ENCODE data around the gene CRB2.

Gene CRB2

DNA sequence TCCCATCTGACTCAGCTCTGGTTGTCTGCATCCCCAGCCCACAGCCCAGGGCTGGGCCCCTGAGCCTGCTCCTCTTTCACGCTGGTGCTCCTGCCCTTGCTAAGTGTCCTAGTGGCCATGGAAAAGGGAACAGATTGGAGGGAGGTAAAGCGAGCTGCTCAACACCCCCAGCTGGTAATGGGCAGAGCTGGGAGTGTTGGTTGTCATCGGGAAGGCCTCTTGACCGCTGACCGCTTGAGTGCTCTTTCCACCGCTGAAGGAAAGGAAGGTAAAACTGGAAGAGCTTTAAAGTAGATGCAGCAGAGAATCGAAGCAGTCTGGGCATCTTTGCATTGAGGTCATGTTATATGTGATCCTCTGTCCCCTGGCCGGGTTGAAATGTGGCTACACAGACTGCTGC lies 60.2 kb downstream of the CRB2 start:
- TF ChIP-seq, protein P1, sequence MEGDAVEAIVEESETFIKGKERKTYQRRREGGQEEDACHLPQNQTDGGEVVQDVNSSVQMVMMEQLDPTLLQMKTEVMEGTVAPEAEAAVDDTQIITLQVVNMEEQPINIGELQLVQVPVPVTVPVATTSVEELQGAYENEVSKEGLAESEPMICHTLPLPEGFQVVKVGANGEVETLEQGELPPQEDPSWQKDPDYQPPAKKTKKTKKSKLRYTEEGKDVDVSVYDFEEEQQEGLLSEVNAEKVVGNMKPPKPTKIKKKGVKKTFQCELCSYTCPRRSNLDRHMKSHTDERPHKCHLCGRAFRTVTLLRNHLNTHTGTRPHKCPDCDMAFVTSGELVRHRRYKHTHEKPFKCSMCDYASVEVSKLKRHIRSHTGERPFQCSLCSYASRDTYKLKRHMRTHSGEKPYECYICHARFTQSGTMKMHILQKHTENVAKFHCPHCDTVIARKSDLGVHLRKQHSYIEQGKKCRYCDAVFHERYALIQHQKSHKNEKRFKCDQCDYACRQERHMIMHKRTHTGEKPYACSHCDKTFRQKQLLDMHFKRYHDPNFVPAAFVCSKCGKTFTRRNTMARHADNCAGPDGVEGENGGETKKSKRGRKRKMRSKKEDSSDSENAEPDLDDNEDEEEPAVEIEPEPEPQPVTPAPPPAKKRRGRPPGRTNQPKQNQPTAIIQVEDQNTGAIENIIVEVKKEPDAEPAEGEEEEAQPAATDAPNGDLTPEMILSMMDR (IDR thresholded peaks at IDR 0.05; ENCODE audit: low read depth, low read length) = no peak
- no peak for DNase-seq (ENCODE audit: extremely low read depth, low read depth)

DNA sequence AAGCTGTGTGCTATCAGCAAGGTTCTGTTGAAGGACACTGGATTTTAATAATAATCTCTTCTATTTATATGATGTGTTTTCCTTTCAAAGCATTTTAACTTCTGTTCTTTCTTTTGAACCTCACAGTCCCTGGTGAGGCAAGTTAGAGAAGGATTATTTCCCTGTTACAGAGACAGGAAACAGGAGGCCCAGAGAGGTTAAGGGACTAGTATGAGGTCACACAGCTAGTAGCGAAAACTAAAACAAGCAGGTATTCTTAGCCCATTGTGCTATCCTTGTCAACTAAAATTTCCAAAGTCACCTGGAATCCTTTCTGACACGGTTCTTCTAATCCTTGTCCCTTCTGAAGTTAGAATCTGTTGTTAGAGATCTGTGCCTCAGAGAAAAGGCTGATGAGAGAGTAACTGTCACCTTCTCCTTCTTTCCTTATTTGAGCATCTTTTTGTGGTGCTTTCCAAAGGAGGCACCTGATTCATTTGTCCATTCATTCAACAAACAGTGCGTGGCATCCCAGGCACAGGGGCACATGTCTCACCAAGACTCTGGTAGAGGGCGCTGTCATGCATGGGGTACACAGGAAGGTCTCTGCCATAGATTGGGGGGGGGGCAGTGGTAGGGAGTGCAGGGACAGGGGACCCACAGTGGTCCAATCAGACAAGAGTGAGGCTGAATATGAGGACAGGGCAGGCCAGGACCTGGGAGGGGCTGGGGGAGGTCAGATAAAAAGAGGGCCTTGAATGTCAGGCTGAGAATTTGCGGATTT lies 61.5 kb downstream of the CRB2 start:
- no peak for DNase-seq (ENCODE audit: extremely low read depth, low read depth)
- TF ChIP-seq, protein P1 (IDR thresholded peaks at IDR 0.05; ENCODE audit: low read depth, low read length) = no peak

DNA sequence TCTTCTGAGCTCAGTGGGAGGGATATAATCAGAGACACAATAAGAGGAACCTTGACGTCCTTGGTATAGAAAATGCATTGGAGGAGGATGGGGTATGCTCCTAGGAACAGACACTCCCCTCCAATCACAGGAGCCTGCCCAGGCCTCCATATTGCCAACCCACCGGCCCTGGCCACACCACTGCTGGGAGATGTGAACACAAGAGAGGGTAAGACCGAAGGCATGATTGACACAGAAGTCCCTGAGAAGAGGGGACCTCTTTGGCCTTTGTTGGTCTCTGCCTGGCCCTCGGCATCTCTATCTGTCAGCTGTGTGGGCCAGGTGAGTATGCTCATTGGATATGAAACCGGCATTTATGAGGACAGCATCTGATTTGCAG lies 62.0 kb downstream of the CRB2 start:
- DNase-seq (ENCODE audit: extremely low read depth, low read depth) = no peak
- TF ChIP-seq, protein P1 (IDR thresholded peaks at IDR 0.05; ENCODE audit: low read depth, low read length) = no peak

DNA sequence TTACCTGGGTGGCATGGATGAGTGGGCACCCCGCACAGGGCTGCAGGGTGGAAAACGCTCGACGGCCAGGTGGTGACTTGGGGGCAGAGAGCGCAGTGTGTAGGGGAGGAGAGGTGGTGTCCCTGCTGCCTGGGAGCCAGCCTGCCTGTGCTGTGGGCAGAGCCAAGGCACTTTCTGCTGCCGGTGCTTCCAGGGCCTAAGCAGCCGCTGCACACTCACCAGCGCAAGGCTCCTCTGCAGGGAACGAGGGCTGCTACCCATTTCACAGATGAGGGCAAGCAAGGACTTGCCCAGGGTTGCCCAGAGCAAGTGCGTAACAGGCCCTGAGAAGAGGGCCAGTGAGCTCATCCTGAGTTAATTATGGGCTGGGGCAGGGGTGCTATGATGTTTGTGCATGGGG lies 62.5 kb downstream of the CRB2 start:
- DNase-seq (ENCODE audit: extremely low read depth, low read depth) = no peak

DNA sequence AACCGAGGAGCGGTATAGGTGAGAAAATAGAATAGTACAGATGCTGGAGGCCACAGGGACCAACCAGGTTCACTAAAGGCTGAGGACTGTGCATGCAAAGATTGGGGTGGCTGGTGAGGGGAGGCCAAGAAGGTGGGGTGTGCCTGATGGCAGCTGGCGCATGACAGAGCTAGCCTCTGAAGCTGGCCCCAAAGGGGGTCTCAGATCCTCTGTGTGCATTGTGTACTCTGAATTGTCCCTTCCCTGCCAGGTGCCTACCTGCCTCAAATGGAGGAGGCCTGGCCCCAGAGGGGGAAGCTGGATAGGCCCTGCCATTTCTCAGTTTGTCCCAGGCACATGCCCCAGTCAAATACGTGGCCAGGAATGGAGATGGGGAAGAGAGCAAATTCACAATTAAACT lies 63.1 kb downstream of the CRB2 start:
- TF ChIP-seq, protein P1 (IDR thresholded peaks at IDR 0.05; ENCODE audit: low read depth, low read length) = no peak
- DNase-seq (ENCODE audit: extremely low read depth, low read depth) = no peak

More for the DNA sequence above, 62.5 kb downstream of the CRB2 start:
- TF ChIP-seq, protein P1 (IDR thresholded peaks at IDR 0.05; ENCODE audit: low read depth, low read length) = no peak

DNA sequence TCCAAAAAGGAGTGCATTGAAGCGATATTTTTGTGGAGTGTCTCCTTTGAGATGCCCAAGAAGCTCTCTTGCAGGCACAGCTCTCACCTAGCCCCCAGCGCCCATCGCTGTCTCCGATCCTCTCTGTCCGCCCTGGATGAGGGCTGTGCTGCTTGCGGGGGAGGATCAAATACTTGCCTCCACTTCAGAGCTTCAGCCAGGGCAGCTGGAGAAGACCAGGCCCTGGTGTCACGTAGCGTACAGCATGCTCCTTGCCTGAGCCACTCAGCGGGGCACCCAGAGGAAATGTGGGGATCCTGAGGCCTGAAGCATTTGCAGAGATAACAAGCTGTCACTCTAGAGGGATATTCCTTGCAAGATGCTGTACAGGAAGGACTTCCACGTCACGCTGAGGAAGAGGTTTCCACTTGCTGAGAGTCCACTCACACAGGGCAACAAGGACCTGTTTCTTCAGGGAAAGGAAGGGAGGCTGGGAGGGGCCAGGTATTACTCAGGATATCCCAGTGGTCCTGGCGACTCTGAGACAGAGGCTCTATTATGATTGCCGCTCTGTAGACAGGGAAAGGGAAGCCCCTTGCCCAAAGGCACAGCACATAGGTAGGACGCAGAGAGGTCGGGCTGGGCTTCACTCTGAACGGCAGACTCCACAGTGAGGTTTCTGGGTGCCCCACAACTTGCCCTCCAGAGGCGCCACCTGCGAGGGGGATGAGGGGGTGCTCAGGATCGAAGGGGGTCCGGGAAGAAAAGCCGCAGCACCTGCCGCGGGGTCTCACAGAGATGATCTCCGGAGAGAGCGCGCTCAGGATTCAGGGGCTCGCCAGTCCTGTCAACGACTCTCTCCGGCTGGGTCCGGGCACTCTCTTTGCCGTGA lies 64.0 kb downstream of the CRB2 start:
- TF ChIP-seq, protein P1 (IDR thresholded peaks at IDR 0.05; ENCODE audit: low read depth, low read length) = no peak
- DNase-seq (ENCODE audit: extremely low read depth, low read depth) = no peak

DNA sequence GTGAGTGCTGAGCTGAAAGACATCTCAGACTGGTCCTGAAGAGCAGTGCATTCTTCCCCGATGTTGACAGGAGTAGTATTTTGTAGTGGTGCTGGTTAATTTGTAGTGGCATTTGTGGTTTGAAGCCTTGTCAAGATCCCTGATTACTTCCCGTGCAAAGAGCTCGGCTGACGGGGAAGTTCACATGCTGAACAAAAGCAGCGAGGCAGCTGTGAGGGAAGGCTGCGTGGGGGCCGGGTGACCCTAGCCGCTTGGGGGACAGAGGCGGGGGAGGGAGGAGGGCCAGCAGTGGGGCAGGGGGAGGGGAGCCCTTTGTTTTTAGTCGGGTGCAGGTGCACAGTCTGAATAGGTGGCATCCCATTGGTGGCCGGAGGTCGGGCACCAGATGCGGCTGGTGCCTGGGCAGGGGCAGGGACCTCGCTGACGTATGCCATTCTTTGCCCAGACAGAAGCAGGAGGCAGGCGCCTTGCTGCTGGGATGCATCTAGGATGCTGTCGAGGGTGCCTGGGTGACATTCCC lies 64.7 kb downstream of the CRB2 start:
- TF ChIP-seq, protein P1 (IDR thresholded peaks at IDR 0.05; ENCODE audit: low read depth, low read length) = no peak
- no peak for DNase-seq (ENCODE audit: extremely low read depth, low read depth)

Data from AG09319 (cell line).